ENCODE data around the gene TAF4. TPM values are rescaled to one million over a fixed set of nuclear protein-coding genes. Genes with fewer than 3 reads are reported as not detected.
A peak's percentile ranks its signal among the peaks of the same experiment; 100 is the strongest.

Gene TAF4
- total and polyA plus RNA-seq, 2 of the 13 experiments (the other 11 are each of a cell fraction or from before 2014, with no cell fraction given) = 5.9 to 12.0 TPM

DNA sequence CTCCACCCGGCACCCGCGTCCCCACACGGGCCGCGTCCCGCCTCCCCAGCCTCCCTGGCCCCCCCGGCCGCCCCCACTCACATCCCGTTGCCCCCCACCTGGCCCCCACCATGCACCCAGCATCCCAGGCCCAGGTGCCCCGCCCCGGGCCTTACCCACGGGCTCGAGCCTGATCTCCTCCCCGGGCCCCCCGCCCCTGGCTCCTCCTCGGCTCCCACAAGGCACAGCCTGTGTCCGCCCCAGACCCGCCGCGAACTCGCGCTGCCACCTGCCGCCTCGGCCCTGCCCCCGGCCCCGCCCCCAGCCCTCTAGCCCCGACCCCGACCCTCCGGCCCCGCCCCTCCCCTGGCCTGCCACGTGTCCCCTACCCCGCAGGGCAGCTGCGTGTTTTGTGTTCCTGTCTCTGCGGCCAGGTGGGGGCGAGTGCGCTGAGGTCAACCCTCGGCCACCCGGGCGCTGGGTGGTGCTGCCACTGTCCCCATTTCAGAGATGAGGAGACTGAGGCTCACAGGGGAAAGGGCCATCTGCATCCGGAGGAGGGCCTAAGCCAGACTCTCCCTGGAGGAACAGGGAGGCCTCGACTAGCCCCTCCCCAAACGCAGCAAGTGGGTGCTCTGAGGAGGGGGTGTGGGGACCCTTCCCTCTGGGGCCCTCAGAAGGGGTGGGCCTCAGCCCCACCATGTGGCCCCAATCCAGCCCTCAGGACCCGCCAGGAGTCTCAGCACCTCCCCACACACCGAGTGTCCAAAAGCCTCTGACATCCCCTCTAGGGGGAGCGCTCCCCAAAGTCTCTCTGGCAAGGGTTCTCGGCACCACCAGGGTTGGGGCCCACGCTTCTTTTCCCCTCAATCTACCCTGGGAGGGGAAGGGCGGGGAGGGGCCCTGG is 99.8 kb downstream of the TAF4 start (continued):
- TF ChIP-seq U2AF2 (IDR thresholded peaks at IDR 0.05; ENCODE audit: low read depth, low read length) (no peak), SSRP1 (CRISPR knock-in tag; IDR thresholded peaks at IDR 0.05) (0 out of 2 replicates have a peak, but pooled peaks have one; percentile 25), SAFB2 (CRISPR knock-in tag; IDR thresholded peaks at IDR 0.05; ENCODE audit: borderline replicate concordance, low read depth) (no peak), ZMAT3 (CRISPR knock-in tag; conservative IDR thresholded peaks at IDR 0.05) (no peak), CCDC6 (CRISPR knock-in tag; IDR thresholded peaks at IDR 0.05) (no peak), MAZ (IDR thresholded peaks at IDR 0.05; ENCODE audit: borderline replicate concordance, low read depth, low read length) (no peak), MAZ (CRISPR knock-in tag; IDR thresholded peaks at IDR 0.05; ENCODE audit: low read depth) (no peak), NR2F1 (CRISPR knock-in tag; IDR thresholded peaks at IDR 0.05) (peak in 1 of 2 experiments; percentile 13; a peak in 1 of 4 replicates), MZF1 (CRISPR knock-in tag; IDR thresholded peaks at IDR 0.05; ENCODE audit: borderline replicate concordance) (no peak), FLYWCH1 (CRISPR knock-in tag; IDR thresholded peaks at IDR 0.05) (no peak), ARID2 (CRISPR knock-in tag; IDR thresholded peaks at IDR 0.05; ENCODE audit: borderline replicate concordance) (no peak), ZFX (CRISPR knock-in tag; IDR thresholded peaks at IDR 0.05; ENCODE audit: low read depth) (peak; percentile 31; the same call in 1 of the 2 replicates), ZKSCAN1 (IDR thresholded peaks at IDR 0.05; ENCODE audit: low read length) (no peak), ZNF138 (CRISPR knock-in tag; IDR thresholded peaks at IDR 0.05; ENCODE audit: low read depth) (no peak), NONO (IDR thresholded peaks at IDR 0.05) (no peak), NONO (CRISPR knock-in tag; conservative IDR thresholded peaks at IDR 0.05) (peak; percentile 56; the same call in 1 of the 2 replicates), ZNF33A (CRISPR knock-in tag; IDR thresholded peaks at IDR 0.05; ENCODE audit: borderline replicate concordance) (no peak), RFXANK (CRISPR knock-in tag; IDR thresholded peaks at IDR 0.05) (no peak), THYN1 (CRISPR knock-in tag; IDR thresholded peaks at IDR 0.05; ENCODE audit: borderline replicate concordance, low read depth) (no peak)
- TF ChIP-seq, protein P1, sequence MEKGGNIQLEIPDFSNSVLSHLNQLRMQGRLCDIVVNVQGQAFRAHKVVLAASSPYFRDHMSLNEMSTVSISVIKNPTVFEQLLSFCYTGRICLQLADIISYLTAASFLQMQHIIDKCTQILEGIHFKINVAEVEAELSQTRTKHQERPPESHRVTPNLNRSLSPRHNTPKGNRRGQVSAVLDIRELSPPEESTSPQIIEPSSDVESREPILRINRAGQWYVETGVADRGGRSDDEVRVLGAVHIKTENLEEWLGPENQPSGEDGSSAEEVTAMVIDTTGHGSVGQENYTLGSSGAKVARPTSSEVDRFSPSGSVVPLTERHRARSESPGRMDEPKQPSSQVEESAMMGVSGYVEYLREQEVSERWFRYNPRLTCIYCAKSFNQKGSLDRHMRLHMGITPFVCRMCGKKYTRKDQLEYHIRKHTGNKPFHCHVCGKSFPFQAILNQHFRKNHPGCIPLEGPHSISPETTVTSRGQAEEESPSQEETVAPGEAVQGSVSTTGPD (CRISPR knock-in tag; IDR thresholded peaks at IDR 0.05) = no peak
- TF ChIP-seq, protein P2, sequence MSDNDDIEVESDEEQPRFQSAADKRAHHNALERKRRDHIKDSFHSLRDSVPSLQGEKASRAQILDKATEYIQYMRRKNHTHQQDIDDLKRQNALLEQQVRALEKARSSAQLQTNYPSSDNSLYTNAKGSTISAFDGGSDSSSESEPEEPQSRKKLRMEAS (IDR thresholded peaks at IDR 0.05) = peak; percentile 54
- TF ChIP-seq, protein P3, sequence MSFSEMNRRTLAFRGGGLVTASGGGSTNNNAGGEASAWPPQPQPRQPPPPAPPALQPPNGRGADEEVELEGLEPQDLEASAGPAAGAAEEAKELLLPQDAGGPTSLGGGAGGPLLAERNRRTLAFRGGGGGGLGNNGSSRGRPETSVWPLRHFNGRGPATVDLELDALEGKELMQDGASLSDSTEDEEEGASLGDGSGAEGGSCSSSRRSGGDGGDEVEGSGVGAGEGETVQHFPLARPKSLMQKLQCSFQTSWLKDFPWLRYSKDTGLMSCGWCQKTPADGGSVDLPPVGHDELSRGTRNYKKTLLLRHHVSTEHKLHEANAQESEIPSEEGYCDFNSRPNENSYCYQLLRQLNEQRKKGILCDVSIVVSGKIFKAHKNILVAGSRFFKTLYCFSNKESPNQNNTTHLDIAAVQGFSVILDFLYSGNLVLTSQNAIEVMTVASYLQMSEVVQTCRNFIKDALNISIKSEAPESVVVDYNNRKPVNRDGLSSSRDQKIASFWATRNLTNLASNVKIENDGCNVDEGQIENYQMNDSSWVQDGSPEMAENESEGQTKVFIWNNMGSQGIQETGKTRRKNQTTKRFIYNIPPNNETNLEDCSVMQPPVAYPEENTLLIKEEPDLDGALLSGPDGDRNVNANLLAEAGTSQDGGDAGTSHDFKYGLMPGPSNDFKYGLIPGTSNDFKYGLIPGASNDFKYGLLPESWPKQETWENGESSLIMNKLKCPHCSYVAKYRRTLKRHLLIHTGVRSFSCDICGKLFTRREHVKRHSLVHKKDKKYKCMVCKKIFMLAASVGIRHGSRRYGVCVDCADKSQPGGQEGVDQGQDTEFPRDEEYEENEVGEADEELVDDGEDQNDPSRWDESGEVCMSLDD (CRISPR knock-in tag; IDR thresholded peaks at IDR 0.05; ENCODE audit: borderline replicate concordance) = peak; percentile 70; the same call in 1 of the 2 replicates
- TF ChIP-seq, protein P4, sequence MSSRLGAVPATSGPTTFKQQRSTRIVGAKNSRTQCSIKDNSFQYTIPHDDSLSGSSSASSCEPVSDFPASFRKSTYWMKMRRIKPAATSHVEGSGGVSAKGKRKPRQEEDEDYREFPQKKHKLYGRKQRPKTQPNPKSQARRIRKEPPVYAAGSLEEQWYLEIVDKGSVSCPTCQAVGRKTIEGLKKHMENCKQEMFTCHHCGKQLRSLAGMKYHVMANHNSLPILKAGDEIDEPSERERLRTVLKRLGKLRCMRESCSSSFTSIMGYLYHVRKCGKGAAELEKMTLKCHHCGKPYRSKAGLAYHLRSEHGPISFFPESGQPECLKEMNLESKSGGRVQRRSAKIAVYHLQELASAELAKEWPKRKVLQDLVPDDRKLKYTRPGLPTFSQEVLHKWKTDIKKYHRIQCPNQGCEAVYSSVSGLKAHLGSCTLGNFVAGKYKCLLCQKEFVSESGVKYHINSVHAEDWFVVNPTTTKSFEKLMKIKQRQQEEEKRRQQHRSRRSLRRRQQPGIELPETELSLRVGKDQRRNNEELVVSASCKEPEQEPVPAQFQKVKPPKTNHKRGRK (CRISPR knock-in tag; IDR thresholded peaks at IDR 0.05) = no peak

All from HepG2 (cell line).